Activated CD4-positive, alpha-beta T cell treated with anti-CD3 and anti-CD28 coated beads, Interleukin-2, amount 50 U/mL, for 4 hours (primary cell): ENCODE data around the gene BLVRA.
A peak's percentile ranks its signal among the peaks of the same experiment; 100 is the strongest.

ENCODE experiments used
- DNase-seq, 2 experiments: peaks; one replicate each; pipeline ENCODE4 v3.0.0-alpha.2; 2020

The BLVRA gene

DNA sequence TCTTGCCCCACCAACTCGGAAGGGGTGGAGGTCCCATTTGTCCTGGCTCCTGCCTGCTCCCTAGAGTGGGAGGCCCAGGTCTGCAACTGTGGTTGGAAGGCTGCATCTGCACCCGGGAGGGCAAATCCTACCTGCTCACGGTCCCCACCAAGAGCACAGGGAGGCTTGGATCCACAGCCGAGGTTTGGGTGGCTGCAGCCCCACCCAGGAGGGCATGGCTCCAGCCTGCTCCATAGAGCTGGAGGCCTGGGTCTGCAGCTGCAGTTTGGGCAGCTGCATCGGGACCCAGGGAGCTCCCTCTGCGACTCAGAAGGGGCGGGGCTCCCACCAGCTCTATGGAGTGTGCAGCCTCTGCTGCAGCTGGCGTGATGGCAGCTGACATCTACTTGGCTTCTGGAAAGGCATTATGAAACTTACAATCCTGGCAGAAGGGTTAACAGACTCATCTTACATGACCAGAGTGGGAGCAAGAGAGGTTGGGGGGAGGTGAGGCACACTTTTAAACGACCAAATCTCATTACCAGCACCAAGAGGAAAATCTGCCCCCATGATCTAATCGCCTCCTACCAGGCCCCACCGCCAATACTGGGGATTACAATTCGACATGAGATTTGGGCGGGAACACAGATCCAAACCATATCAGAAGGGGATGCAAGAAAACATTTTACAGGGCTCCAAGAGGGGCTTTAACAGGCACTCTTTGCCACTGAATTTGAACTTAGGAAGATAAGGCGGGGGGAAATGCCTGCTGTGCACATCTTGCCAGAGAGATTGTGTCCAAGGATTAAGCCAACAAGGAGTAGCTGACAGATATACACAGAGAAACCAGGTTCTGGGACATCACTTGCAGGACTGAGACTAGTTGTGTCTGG is 8.2 kb upstream of the BLVRA start:
- DNase-seq, result no peak

DNA sequence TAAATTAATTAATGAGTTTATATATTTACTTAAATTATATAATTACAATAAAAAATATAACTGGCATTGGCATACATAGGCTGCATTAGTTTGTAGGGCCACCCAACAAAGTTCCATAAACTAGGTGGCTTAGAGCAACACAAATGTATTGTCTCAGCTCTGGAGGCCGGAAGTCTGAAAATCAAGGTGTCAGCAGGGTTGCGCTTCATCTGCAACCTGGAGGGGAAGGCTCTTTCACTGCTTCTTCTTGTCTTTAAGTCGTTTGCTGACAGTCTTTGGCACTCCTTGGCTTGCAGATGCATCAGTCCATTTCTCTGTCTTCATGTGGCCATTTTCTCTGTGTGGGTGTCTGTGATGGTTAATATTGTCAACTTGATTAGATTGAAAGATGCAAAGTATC is 6.1 kb upstream of the BLVRA start:
- no peak for DNase-seq

DNA sequence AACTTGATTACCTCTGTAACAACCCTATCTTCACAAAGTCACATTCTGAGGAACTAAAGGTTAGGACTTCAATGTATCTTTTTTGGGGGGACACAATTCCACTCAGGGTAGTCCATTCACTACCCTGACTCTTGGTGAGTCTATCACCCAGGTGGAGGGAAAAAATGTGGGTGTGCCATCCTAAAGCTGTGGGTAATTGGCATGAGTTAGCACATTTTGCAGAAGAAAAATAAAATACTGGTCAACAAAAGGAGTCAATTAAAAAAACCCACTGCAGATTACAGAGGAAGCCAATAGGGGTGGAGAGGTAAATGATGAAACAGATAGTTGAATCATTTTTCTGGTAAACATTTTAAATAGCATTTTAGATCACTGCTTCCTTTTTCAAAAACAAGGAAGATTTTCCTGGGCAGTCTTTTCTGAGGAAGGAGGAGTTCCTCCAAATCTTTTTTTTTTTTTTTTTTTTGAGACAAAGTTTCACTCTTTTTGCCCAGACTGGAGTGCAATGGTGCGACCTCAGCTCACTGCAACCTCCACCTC is 5.1 kb upstream of the BLVRA start:
- no peak for DNase-seq

DNA sequence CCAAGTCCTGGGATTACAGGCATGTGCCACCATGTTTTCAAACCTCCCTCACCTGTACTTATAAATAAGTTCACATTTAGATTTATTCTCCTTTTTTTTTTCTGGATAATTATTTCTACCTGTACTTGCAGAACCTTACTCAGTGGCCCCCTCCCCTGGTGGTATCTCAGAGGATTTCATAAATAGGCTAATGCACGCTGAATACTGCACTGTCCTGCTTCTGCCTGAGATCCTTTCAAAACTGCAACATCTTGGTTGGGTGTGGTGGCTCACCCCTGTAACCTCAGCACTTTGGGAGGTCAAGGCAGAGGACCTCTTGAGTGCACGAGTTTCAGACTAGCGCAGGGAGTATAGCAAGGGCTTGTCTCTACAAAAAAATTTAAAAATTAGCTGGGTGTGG is 4.6 kb upstream of the BLVRA start:
- no peak for DNase-seq

DNA sequence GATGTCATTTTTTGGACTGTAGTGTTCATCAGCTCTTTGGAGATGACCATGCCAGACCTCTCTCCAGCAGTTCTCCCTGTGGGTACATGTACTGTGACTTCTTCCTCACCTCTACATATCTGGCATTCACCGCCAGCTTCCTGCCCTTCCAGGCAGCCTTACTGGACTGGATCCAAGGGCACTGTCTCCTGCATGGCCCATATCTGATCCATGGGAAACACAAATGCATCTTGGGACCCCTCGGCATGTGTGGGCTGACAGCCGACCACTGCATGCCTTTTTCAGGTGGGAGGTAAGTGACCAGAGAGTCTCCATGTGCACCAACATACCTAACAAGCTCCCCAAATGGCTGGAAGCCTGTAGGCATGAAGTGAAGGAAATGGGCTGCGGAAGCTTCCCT is 3.9 kb upstream of the BLVRA start:
- no peak for DNase-seq

DNA sequence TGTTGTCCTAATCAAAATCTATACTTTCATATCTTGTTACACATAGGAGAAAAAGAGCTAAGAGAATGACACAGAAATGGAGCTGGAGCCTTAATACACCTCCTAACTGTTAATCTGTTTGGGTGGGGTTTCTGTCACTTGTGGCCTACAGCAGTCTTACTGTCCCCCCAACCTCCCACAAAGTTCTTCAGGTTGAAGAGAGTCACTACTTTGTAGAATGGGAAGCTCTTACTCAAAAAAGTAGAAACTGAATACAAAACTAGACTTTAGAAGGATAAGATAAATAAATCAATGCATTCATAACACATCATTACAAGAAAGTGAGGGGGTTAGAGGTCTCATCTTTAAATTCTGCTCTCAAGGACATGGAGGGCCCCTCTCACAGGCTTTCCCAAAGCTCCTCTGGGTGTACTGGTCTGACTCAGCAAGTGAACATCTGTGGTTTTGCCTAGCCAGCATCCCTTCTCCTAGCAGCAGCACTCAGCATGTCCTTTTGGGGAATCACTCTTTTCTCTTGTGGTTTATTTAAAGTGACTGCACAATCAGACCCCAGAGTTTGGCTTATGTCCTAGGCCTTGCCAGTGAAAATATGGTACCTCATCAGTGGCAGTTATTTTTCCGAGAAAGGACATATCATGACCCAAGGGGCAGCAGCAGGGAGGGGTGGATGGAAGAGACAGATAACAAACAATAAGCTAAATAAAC is 2.0 kb upstream of the BLVRA start:
- no peak for DNase-seq

DNA sequence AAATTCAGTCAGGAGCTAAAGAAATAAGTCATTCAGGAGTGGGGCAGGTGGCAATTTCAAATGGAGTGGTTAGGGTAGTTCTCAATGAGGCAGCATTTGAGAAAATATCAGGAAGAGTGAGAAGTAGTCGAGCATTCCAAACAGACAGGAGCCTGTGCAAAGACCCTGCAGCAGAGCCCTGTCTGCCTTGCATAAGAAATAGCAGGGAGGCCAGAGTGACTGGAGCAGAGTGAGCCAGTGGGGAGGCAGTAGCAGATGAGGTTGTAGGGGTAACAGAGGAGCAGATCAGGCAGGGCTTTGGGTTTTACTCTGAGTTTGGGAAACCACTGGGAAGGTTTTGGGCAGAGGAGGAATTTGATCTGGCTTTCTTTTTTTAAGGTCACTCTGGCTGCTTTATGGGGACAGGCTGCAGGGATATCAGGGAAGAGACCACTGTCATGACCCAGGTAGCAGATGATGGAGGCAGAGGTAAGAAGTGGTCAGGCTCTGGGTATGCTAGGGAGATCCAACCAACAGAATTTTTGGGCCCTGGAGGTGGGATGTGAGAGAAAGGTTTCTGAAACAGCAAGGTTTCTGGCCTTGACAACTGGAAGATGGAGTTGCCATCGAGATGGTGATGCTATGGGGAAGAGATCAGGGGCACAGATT is 1.3 kb upstream of the BLVRA start:
- no peak for DNase-seq

DNA sequence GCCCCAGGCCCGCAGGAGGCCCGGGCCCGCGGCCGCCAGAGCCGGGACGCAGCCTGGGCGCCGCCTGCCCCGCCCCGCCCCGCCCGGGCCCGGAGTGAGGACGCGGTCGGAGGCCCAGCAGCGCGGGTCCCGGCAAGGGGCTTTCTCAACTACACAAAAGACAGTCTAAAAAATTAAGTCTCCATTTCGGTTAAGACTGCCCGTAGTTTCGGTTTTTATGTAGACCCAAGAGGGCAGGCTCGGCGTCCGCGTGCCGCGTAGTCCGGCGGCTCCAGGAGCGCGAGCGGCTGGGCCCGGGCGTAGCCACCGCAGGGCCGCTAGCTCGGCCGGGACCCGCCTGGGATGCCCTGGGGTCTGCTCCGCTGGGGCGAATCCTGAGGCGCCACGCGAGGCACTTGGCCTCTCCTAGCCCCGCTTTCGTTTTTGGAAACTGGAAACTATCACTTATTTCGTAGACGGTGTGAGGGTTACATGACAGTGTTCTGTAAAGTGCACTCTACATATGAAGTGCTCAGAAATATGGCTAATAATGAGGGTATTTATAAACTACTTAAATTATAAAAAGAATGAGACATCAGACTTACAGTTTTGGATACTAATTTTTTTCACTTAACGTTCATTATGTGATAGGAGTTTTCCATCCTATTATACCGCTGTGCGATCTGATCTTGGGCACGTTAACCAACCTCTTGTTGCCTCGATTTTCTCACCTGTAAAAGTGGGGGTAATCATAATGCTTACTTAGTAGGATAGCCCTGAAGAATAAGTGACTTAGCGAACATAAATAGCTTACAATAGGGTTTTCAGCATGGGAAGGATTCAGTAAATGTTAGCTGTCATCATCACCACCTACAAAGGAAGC is 573 bp downstream of the BLVRA start:
- DNase-seq, result peak; percentile 28 to 33

DNA sequence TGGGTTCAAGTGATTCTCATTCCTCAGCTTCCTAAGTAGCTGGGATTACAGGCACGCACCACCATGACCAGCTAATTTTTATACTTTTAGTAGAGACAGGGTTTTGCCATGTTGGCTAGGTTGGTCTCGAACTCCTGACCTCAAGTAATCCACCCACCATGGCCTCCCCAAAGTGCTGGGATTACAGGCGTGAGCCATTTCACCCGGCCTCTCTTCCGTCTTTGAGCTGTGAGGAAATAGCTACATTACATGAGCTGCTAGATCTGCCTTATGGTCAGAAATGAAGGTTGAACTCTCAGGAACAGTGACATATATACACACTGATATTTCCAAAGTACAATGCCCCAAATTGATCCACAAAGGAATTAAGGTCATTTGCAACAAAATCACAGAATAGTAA is 2.4 kb downstream of the BLVRA start:
- DNase-seq, result no peak

DNA sequence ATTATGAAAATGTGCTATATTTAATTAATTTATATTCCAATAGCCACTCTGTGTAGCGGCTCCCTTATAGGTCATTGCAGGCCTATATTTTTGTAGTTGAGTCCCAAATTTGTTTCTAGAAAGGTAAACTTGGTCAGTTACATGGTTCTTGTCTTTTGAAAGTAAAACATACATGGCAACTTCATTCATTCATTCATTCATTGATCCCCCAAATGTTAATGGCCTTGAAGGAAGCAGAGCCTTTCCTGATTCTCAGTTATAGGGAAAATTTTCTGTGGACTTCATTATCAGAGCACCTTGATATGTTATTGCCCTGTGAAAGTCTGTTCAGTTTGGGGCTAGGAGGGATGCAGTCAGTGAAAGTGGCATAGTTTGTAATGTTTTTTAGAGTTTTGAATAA is 2.9 kb downstream of the BLVRA start:
- no peak for DNase-seq

DNA sequence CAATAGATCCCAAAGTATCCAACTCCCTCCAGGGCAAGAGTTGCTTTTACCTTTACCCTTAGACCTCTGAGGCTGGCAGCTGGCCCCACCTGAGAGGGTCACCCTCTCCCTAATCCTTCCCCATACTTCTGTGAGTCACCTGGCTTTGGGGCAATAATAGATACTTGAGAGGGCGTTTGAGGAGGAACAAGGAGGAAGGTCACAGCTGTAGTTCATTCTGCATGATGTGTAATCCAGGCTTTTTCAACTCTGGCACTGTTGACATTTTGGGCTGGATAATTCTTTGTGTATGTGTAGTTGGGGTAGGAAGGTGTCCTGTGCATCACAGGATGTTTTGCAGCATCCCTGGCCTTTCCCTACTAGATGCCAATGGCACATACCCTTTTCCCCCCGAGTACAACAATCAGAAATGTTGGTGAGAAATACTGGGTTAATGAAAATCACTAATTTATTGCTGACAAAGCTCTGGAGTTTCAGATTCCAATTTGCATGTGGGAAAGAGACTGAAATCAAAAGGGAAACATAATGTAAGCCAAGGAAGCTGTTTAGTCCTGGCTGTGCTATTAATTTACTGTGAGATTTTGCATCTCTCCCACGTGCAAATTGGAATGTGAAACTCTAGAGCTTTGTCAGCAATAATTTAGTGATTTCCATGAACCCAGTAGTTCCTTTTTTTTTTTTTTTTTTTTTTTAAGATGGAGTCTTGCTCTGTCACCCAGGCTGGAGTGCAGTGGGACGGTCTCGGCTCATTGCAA is 3.6 kb downstream of the BLVRA start:
- DNase-seq, result no peak

DNA sequence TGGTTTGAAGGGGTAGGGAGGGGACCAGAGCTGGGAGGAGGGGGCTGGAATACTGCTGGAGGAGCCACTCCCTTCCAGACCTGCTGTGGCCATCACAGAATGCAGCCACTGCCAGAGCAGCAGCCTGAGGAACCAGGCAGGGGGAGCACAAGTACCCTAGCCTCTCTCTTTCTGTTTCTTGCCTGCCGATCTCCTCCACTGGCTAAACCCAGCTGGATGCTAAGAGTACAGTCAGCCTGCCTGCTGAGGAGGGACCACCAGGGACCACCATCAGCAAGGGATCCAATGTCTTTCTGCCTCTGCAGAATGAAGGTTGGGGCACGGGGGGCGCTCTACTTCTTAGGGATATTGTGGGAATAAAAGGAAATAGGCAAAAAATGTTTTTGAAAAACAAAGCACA is 4.7 kb downstream of the BLVRA start:
- no peak for DNase-seq

DNA sequence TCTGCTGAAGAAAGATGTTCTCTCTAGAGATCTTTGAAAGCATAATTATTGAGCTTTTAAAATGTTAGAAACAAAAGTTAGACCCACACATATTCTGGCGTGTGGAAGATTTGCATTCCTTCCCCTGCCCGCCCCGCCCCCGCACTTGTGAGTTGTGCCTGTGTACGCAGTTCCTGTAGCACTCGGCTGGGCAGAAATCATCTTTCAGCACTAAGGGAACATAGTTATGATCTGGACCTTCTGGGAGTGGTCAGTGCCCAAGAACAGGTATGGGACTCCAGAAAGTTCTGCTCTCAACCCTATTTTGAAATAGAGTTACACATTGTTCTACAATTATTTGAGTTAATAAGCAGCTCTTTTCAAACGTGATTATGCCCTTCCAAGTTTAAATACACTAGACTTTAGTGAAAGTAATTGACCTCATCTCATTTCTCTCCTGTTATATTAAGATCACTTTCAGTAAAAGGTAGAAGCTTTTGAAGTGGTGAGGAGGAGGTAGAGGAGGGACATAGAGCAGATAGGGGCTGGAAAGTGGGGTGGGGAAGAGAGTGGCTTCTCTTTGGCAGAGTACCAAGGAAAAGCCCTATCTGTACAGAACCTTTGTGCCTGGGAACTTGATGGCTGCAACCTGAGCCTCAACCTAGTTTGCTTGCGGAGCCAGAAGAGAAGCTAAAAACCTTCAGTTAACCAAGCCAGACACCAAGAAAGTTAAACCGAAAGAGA is 5.7 kb downstream of the BLVRA start:
- DNase-seq, result peak; percentile 47 to 50

DNA sequence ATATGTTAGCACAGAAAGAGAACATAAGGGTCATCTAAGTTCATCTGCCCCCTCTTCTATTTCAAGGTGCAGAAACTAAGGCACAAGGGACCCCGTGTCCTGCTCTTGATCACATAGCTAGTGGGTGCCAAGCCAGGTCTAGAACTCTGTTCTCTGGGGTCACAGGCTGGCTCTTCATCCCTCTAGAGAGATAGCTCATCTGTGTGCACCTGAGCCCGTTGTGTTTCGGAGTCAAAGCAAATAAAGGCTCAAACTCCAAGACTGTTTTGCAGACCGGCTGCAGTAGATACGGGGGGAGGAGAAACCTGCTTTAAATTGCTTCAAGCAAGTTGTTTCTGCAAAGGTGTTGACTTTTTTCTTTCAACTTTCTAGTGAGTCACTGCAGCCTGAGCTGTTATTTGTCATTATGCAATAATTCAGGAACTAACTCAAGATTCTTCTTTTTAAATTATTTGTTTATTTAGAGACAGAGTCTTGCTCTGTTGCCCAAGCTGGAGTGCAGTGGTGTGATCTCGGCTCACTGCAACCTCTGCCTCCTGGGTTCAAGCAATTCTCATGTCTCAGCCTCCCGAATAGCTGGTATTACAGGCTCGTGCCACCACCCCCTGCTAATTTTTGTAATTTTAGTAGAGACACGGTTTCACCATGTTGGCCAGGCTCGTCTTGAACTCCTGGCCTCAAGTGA is 6.5 kb downstream of the BLVRA start:
- DNase-seq, result no peak

DNA sequence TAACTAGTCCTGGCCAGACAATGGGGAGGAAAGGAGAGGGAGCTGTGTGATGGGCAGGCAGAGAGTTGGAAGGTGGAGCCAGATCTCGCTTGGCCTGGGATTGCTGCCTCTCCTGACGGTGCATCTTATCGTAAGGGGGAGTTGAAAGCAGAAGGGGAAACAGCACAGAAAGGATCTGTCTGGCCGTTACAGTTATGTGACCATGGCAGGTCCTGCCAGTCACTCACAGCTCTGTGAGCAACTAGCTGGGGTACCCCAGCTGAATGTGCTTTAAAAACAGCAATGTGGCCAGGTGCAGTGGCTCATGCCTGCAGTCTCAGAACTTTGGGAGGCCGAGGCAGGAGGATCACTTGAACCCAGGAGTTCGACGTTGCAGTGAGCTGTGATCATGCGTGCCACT is 8.1 kb downstream of the BLVRA start:
- DNase-seq, result no peak

DNA sequence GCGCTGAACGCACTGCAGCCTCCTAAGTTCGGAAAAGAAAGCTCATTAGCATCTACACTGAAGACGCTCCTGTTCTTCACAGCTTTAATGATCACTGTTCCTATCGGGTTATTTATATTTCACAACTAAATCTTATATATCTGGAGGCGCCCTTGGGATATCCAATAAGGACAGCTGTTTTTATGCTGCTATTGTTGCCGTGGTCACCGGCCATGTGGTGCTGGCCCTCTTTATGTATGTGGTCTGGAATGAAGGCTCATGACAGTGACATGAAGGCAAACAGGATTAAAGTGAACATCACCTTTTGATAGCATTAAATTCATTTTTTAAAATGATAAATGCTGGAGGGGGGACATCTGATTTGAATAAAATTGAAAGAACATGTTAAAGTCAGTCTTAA is 8.8 kb downstream of the BLVRA start:
- DNase-seq, result no peak

DNA sequence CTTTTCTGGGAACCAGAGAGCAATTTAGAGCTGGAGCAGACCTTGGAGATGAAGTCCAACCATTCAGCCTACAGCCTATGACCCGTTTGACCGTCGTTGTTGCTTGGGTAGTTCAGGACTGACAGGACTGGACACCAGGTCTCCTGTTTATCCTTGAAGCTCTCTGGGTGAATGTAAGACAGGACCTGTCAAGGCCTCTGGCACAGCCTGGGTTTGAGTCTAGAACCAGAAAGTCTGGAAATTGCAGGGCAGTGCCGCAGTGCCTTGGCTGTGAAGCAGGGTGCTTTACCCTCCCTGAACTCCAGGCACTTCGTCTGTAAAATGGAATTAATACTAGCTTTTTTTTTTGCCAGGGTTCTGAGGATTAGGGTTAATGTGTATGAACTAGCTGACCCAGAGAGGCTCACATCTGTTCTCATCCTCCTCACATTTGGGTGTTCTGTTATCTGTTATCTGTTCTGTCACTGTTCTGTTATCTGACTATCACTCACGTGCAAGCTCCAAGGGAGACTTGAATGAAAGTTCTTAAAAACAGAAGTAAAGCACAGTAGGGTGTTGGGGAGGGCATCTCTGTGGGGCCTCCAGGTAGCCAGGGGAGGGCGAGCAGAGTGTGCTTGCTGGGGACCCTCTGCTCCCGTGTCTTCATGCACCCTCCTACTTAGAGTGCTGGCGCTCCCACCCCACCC is 9.9 kb downstream of the BLVRA start:
- DNase-seq, result no peak

DNA sequence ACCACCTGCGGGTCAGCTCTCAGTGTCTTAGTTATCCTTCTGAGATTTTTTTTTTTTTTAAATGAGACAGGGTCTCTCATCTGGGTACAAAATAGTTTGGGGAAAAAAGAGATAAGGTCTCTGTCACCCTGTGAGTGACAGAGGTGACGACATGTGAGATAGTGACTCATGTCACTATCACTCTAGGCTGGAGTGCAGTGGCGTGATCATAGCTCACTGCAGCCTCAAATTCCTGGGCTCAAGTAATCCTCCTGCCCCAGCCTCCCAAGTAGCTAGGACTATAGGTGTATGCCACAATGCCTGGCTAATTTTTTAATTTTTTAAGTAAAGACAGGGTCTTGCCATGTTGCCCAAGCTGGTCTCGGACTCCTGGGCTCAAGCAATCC is 10.4 kb downstream of the BLVRA start:
- DNase-seq, result no peak

DNA sequence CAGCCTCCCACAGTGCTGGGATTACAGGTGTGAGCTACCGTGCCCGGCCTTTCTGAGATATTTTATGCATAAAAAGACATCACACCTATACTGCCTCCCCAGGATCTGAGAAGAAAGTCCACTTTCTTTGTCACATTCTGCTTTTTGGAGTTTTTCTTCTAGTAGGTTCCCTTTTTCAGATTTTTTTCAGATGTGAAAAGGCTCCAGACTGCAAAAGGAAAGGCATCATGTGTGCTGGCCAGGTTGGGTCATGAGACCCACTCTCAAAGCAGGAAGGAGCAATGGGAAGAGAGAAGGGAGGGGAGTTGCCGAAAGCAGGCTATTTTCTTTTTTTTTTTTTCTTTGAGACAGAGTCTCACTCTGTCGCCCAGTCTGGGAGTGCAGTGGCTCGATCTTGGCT is 10.8 kb downstream of the BLVRA start:
- no peak for DNase-seq
